Upper lobe of left lung (tissue), 4 donors: ENCODE measurements around the gene CDH8.

Source experiments
- EP300 ChIP-seq, 4 donors: sonication (generic); formaldehyde crosslinking; IDR thresholded peaks; one replicate each; pipeline ENCODE4 v1.5.1; 2017; ENCODE audit warnings: antibody characterized with exemption in 4 of 4, control low read depth in 2 of 4
- POLR2A ChIP-seq, 4 donors: fragments of 450-650 bp; IDR thresholded peaks; one replicate each; pipeline ENCODE4 v1.5.1; 2016 to 2017; ENCODE audit warnings: antibody characterized with exemption in 4 of 4, mild to moderate bottlenecking in 2 of 4
- POLR2AphosphoS5 ChIP-seq, 2 donors: sonication (generic); formaldehyde crosslinking; IDR thresholded peaks; one replicate each; pipeline ENCODE4 v1.5.1; 2017; ENCODE audit warnings: antibody characterized with exemption in 2 of 2
- TF ChIP-seq, protein P1 (sequence below), 6 experiments: fragments of 450-650 bp in 4 of 6; fragments of 200-600 bp in 2 of 6; sonication (generic) in 2 of 6; IDR thresholded peaks; one replicate each; pipeline ENCODE4 v1.5.1; 2016 to 2019; ENCODE audit warnings: antibody characterized with exemption in 6 of 6

DNA sequence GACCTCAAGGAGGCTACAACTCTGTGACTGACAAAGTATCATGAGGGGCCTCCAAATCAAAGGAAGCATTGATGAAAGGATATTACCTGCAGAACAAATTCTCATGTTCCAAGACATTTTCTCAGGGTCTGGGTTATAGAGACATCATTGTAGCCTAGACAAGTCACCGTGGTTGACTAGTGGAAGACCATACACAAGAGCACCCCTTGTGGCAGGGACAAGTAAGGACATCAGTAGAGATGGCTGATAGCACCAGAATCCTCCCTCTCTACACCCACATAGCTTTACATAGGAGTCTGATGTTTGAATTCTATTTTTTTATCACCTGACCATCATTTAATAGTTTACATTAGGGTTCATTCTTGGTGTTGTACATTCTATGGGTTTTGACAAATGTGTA is 32.5 kb upstream of the CDH8 start:
- TF ChIP-seq, protein P1, sequence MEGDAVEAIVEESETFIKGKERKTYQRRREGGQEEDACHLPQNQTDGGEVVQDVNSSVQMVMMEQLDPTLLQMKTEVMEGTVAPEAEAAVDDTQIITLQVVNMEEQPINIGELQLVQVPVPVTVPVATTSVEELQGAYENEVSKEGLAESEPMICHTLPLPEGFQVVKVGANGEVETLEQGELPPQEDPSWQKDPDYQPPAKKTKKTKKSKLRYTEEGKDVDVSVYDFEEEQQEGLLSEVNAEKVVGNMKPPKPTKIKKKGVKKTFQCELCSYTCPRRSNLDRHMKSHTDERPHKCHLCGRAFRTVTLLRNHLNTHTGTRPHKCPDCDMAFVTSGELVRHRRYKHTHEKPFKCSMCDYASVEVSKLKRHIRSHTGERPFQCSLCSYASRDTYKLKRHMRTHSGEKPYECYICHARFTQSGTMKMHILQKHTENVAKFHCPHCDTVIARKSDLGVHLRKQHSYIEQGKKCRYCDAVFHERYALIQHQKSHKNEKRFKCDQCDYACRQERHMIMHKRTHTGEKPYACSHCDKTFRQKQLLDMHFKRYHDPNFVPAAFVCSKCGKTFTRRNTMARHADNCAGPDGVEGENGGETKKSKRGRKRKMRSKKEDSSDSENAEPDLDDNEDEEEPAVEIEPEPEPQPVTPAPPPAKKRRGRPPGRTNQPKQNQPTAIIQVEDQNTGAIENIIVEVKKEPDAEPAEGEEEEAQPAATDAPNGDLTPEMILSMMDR (IDR thresholded peaks at IDR 0.05): no peak
- TF ChIP-seq POLR2A (IDR thresholded peaks at IDR 0.05): no peak
- TF ChIP-seq EP300 (IDR thresholded peaks at IDR 0.05): no peak
- no peak for TF ChIP-seq POLR2AphosphoS5 (IDR thresholded peaks at IDR 0.05)
